Measurements from ENCODE around the gene SEMA3E.
"Not testable (repeated sequence)": the region's sequence is repeated elsewhere in the genome, so short reads cannot be mapped to it uniquely, and the experiment has no call there.

SEMA3E gene

DNA sequence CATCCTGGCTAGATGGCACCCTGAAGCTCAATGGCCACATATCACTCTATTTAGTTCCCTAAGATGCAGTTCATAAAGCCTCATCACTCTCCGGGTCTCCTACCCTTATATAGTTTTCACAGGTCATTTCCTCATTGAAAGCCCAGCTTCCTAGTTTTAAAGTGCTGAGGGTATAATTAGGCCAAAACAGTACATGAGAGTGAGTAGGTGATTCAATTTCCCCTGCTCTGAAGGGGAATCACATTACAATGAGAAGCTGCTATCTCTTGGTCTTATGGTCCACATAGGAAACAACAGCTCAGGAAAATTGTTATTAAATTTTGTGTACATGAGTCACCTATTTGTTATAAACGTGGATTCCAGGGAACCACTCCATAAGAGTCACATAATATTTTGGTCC is 162.0 kb downstream of the SEMA3E start:
- DNase-seq (ENCODE audit: low spot score): no peak

DNA sequence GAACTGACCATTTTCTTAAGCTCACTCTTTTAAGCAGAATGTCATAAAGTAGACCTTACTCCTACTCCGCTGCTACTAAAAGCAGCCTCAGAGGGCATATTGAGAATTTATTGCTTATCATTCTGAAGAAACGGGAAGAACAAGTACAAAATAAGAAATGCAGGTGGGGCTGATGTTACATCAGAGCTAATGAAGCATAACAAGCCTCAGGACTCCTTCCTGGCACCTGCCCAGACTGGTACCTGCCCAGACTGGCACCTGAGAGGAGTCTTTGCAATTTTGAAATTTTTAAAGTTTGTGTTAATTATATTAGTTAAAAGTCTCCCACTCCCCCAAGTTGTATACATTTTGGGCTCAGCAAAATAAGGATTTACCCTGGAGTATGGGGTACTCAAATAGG is 162.4 kb downstream of the SEMA3E start:
- no peak for DNase-seq (ENCODE audit: low spot score)

- no peak for DNase-seq (ENCODE audit: low spot score)
These were observed 164.1 kb downstream of the SEMA3E start for GRCh38 chr7:83484826-83485225.

DNA sequence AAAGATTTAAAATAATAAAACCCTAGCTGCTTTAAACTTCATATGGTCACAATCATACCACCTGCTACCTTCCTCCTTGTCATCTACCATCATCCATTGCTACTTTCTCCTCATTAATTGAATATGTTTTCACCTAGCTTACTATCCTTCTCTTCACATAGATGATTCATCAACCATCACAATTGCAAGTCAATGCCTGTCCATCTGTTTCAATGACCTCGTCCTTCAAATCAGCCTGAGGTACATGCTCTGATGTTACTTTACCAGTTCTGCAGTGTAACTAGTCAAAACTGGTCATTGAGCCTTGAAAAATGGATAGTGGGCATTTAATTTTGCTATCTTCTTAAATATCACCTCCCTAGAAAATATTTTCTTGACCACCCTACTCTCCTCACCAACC is 164.7 kb downstream of the SEMA3E start:
- DNase-seq (ENCODE audit: low spot score): no peak

- no peak for DNase-seq (ENCODE audit: low spot score)
These were observed 170.3 kb downstream of the SEMA3E start for GRCh38 chr7:83478616-83479015.

- DNase-seq (ENCODE audit: low spot score): no peak
These were observed 172.4 kb downstream of the SEMA3E start for GRCh38 chr7:83476511-83477050.

DNA sequence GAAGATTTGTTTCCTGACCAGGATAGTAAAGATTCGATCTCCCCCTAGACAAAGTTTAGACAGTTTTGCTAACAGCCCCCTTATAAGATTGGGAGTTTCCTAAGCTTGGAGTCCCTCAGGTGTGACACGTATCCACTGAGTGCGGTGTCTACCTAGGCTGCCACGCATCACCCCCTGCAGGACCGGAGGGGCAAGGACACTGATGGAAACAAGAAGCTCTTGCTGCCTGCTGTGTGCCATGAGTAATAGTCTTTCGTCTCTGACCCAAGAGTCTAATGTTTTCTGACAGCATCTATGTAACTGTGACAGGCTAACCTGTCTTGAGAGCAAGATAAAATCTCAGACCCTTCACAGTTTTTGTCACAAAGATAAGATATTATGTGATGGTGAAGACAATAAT is 173.5 kb downstream of the SEMA3E start:
- peak; percentile 28 for DNase-seq (ENCODE audit: low spot score)

DNA sequence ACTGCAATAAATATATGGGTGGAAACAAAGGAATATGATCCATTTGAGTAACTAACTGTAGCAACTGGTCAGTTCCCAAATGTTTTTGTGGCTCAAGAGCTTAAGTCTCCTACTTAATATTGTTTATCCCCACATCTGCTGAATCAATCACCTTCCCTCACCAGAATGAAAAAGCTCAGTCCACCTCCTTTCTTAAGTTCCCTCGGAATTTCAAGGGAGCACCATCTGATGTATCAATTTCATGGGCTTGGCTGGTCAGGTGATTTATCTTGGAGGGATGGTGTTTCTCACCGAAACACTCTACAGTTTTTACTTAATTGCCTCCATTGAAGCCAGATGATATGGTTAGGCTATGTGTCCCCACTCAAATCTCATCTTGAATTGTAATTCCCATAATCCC is 176.6 kb downstream of the SEMA3E start:
- DNase-seq (ENCODE audit: low spot score): no peak

DNA sequence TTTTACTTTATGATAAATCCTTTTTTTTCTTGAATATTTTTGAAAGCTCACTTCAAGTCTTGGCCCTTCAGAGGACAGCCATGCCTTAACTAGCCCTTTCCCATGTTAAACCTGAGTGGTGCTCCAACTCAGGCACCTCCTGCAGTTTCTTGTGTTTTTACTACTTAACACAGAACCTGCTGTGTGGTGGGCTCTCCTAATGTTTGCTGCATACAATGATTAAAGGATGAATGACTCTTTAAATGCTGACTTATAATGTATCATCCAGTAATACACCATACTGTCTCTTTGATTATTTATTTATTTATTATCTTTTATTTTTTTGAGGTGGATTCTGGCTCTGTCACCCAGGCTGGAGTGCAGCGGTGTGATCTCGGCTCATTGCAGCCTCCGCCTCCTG is 179.4 kb downstream of the SEMA3E start:
- DNase-seq (ENCODE audit: low spot score): no peak

DNA sequence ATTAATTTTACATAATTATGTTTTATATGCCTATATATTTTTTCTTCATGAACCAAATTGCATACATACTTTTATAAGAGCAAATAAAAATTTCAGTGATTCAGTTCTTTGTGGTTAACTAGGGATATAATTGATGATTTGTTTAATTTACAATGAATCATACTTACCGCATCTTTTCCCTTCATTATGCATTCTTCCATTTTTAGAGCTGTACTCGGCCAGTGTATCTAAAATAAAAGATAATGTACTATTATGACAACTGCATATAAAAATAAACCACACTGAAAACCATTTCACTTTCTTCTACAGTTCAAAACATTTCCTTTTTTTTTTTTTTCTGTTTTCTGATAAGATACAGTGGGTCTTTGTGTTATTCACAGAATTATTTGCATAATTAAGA is 179.9 kb downstream of the SEMA3E start:
- DNase-seq (ENCODE audit: low spot score): no peak

GRCh38 chr7:83468251-83468739 is 180.6 kb downstream of the SEMA3E start:
- DNase-seq (ENCODE audit: low spot score): peak; percentile 33

DNA sequence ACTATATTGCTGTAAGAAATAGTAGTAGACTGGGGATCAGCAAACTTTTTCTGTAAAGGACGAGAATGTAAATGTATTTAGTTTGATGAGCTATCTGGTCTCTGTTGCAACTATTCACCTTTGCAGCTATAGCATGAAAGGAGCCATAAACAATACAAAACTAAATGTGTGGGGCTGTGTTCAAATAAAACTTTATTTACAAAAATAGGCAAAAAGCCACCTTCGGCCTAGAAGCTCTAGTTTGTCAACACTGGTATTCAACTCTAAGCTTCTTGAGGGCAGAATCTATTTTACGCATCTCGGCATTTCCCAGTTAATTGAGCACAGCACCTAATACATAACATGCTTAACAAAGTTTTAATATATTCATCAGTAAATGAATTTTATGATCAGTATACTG is 181.4 kb downstream of the SEMA3E start:
- no peak for DNase-seq (ENCODE audit: low spot score)

DNA sequence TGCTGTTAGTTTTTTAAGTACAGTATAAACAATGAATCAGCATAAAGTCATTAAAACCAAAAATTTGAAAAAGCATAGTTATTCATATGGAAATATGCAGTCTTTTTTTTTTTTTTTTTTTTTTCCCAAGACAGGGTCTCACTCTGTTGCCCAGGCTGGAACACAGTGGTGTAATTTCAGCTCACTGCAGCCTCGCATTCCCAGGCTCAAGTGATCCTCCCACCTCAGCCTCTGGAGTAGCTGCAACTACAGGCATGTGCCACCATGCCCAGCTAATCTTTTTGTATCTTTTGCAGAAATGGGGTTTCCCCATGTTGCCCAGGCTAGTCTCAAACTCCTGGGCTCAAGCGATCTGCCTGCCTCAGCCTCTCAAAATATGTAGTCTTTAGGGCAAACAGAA is 182.0 kb downstream of the SEMA3E start:
- DNase-seq (ENCODE audit: low spot score): no peak

- DNase-seq (ENCODE audit: low spot score): no peak
These were observed 182.6 kb downstream of the SEMA3E start for GRCh38 chr7:83466187-83466923.

- DNase-seq (ENCODE audit: low spot score): no peak
These were observed 183.3 kb downstream of the SEMA3E start for GRCh38 chr7:83465643-83466042.

DNA sequence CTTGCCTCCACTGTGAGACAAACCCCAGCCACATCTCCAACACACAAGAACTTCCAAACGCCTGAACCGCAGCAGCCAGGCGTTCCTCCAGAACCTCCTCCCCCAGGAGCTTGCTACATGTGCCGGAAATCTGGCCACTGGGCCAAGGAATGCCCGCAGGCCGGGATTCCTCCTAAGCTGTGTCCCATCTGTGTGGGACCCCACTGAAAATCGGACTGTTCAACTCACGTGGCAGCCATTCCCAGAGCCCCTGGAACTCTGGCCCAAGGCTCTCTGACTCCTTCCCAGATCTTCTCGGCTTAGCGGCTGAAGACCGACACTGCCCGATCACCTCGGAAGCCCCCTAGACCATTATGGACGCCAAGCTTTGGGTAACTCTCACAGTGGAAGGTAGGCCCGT is 187.1 kb downstream of the SEMA3E start:
- DNase-seq (ENCODE audit: low spot score): not testable (repeated sequence)

DNA sequence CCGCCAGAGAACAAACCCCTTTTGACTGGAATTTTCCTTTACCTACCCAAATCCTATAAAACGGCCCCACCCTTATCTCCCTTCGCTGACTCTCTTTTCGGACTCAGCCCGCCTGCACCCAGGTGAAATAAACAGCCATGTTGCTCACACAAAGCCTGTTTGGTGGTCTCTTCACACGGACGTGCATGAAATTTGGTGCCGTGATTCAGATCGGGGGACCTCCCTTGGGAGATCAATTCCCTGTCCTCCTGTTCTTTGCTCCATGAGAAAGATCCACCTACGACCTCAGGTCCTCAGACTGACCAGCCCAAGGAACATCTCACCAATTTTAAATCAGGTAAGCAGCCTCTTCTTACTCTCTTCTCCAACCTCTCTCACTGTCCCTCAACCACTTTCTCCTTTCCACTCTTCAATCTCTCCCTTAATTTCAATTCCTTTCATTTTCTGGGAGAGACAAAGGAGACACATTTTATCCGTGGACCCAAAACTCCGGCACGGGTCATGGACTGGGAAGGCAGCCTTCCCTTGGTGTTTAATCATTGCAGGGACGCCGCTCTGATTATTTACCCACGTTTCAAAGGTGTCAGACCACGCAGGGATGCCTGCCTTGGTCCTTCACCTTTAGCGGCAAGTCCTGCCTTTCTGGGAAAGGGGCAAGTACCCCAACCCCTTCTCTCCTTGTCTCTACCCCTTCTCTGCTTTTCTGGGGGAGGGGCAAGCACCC is 188.8 kb downstream of the SEMA3E start:
- DNase-seq (ENCODE audit: low spot score): not testable (repeated sequence)

DNA sequence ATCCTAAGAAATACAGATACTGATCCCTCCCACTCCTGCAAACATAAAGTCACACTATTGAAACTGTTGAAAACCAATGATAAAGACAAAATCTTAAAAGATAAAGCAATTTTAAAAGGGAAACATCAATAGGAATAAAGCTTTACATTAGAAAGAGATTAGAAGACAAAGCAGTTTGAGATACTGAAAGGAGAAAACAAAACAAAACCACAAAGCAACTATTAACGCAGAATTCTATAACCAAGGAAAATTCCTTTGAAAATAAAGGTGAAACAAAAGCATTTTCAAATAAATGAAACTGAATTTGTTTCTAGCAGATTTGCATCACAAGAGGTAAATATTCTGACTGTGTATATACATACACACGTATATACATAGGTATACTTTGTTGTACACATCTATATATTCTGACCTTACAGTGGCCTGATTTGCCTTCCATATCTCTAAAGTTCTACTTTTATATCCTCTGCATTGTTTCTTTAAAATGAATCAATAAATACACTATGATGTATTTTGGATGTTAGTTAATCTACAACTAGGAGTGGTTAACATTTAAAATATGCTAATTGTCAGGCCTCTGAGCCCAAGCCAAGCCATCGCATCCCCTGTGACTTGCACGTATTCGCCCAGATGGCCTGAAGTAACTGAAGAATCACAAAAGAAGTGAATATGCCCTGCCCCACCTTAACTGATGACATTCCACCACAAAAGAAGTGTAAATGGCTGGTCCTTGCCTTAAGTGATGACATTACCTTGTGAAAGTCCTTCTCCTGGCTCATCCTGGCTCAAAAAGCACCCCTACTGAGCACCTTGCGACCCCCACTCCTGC is 189.6 kb downstream of the SEMA3E start:
- DNase-seq (ENCODE audit: low spot score): not testable (repeated sequence)

DNA sequence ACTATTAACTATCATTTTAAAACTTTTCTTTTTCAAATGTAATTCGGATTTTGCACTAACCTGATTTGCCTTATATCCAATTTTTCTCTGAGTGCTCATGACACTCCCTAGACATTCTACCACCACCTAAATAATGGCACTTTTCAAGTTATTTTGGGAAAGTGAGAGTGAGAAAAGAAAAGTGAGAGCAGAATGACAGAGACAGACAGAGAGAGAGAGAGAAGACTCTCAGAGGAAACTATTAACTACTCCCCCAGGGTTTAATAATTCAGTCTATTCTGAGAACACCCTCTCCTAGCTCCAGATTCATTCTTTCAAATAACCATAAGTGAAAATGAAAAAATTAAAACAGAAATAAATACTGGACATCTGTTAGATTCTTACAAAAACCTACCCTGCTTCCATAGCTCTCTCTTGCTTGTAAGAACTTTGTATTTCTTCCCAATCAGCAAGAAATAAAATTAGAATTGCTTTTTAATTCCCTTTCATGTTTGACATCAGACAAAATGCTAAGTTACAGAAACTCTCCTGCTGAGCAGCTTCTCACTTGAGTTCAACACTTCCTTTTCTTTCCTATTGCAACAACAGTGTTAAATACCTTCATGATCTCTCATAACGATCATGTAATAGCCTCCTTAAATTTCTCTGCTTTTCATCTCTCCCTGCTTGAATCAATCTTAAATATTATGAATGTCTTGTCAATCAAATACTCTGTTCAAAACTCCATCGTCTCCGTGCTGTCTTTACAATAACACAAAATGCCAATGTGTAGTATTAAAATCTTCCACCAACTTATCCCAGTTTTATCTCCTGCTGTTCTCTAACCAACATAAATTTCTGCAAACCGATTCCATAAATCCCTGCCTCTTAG is 191.7 kb downstream of the SEMA3E start:
- DNase-seq (ENCODE audit: low spot score): no peak

GRCh38 chr7:83456413-83456812 is 192.5 kb downstream of the SEMA3E start:
- no peak for DNase-seq (ENCODE audit: low spot score)

GRCh38 chr7:83455612-83456011 is 193.3 kb downstream of the SEMA3E start:
- DNase-seq (ENCODE audit: low spot score): no peak

Measured in D341Med (cell line).